Measurements from ENCODE around the gene ZNF549.
"Not testable (repeated sequence)": the region's sequence is repeated elsewhere in the genome, so short reads cannot be mapped to it uniquely, and the experiment has no call there.

ZNF549 gene

GRCh38 chr19:57515255-57515654, 11.9 kb upstream of the ZNF549 start:
- no peak overlapping the region for H3K4me3 ChIP-seq (replicated peaks in 1 of 2; ENCODE audit: low read depth in 2 of 2, low read length in 2 of 2)
- no peak for TF ChIP-seq CTCF (IDR thresholded peaks at IDR 0.05; ENCODE audit: low read depth, low read length)
- no peak for DNase-seq (ENCODE audit: low read depth in 2 of 2)

- not testable (repeated sequence) for DNase-seq (ENCODE audit: low read depth in 2 of 2); H3K4me3 ChIP-seq (replicated peaks in 1 of 2; ENCODE audit: low read depth in 2 of 2, low read length in 2 of 2)
These were observed 9.1 kb upstream of the ZNF549 start for GRCh38 chr19:57518021-57518420.

- peak in 1 of 2 donors; percentile 14 for DNase-seq (ENCODE audit: low read depth in 2 of 2)
- TF ChIP-seq CTCF (IDR thresholded peaks at IDR 0.05; ENCODE audit: low read depth, low read length) = no peak
- no peak overlapping the region for H3K4me3 ChIP-seq (replicated peaks in 1 of 2; ENCODE audit: low read depth in 2 of 2, low read length in 2 of 2)
These were observed 10.9 kb downstream of the ZNF549 start for GRCh38 chr19:57537953-57538547.

- no peak for DNase-seq (ENCODE audit: low read depth in 2 of 2)
- no peak overlapping the region for H3K4me3 ChIP-seq (replicated peaks in 1 of 2; ENCODE audit: low read depth in 2 of 2, low read length in 2 of 2)
These were observed 19.4 kb downstream of the ZNF549 start for GRCh38 chr19:57546513-57546912.

GRCh38 chr19:57552432-57552831, 25.3 kb downstream of the ZNF549 start:
- TF ChIP-seq CTCF (IDR thresholded peaks at IDR 0.05; ENCODE audit: low read depth, low read length) = no peak
- no peak overlapping the region for H3K4me3 ChIP-seq (replicated peaks in 1 of 2; ENCODE audit: low read depth in 2 of 2, low read length in 2 of 2)
- no peak for DNase-seq (ENCODE audit: low read depth in 2 of 2)

More at GRCh38 chr19:57546513-57546912, 19.4 kb downstream of the ZNF549 start:
- no peak for TF ChIP-seq CTCF (IDR thresholded peaks at IDR 0.05; ENCODE audit: low read depth, low read length)

- TF ChIP-seq CTCF (IDR thresholded peaks at IDR 0.05; ENCODE audit: low read depth, low read length) = no peak
- no peak for DNase-seq (ENCODE audit: low read depth in 2 of 2)
- no peak overlapping the region for H3K4me3 ChIP-seq (replicated peaks in 1 of 2; ENCODE audit: low read depth in 2 of 2, low read length in 2 of 2)
These were observed 30.5 kb downstream of the ZNF549 start for GRCh38 chr19:57557659-57558058.

- H3K4me3 ChIP-seq (replicated peaks in 1 of 2; ENCODE audit: low read depth in 2 of 2, low read length in 2 of 2) = peak overlapping the region; percentile 98 to 99
- TF ChIP-seq CTCF (IDR thresholded peaks at IDR 0.05; ENCODE audit: low read depth, low read length) = peak; percentile 34
- DNase-seq (ENCODE audit: low read depth in 2 of 2) = peak; percentile 38 to 47
These were observed 31.4 kb downstream of the ZNF549 start for GRCh38 chr19:57558525-57558924.
